Ovary (tissue), 9 donors: ENCODE measurements around the gene DTD1. TPM values are rescaled to one million over a fixed set of nuclear protein-coding genes. Genes with fewer than 3 reads are reported as not detected.

ENCODE experiments used
- DNase-seq, 5 donors: peaks; one replicate each; pipeline ENCODE4 v3.0.0-alpha.2; 2019 to 2020
- H3K27ac ChIP-seq, 2 donors: fragments of 200-600 bp; one replicate each; pipeline versions ENCODE4 v1.5.1 to v1.8.0; 2019 to 2022
- H3K27me3 ChIP-seq: fragments of 200-600 bp; one replicate; pipeline ENCODE4 v1.8.0; 2022
- H3K36me3 ChIP-seq: fragments of 200-600 bp; sonication (generic); one replicate; pipeline ENCODE4 v1.5.1; 2019
- H3K4me1 ChIP-seq: one replicate; pipeline ENCODE4 v1.8.1; 2013; ENCODE audit warnings: mild to moderate bottlenecking, moderate library complexity; ENCODE audit not compliant: insufficient read depth
- H3K4me3 ChIP-seq: fragments of 200-600 bp; sonication (generic); one replicate; pipeline ENCODE4 v1.5.1; 2017
- H3K9me3 ChIP-seq, 2 donors: fragments of 200-600 bp in 1 of 2; sonication (generic) in 1 of 2; one replicate each; pipeline versions ENCODE4 v1.5.1 to v1.8.1; 2013 to 2019; ENCODE audit warnings: mild to moderate bottlenecking in 1 of 2, moderate library complexity in 1 of 2
- EP300 ChIP-seq: sonication (generic); formaldehyde crosslinking; IDR thresholded peaks from one replicate; pipeline ENCODE4 v1.6.1; 2017; ENCODE audit warnings: antibody characterized with exemption
- POLR2A ChIP-seq: fragments of 450-650 bp; IDR thresholded peaks from one replicate; pipeline ENCODE4 v1.6.1; 2017; ENCODE audit warnings: antibody characterized with exemption, mild to moderate bottlenecking, moderate library complexity
- WGBS, 3 donors: extraction: QIAGEN DNeasy Blood & Tissue Kit in 1 of 3; methylation state at CpG; one replicate each; pipeline versions ENCODE4 v1.1.5 to v1.1.7; 2013 to 2017; 5-methylcytosine and 5-hydroxymethylcytosine counted together
- intact Hi-C, 4 donors: fragments of 100-400 bp; cut with DNase I; formaldehyde crosslinking; loops; one replicate each; pipeline versions ENCODE4 v1.11.0 to v1.15.1; 2022 to 2023
- polyA plus RNA-seq, 2 donors: library from polyadenylated mRNA; stranded (reverse); fragments of 200-250 nt in 1 of 2; fragments of 350-450 nt in 1 of 2; fragmentation: Illumina TruSeq in 1 of 2; extraction: RNeasy Lipid Tissue Mini Kit (QIAGEN cat#74804) in 1 of 2; gene quantifications; one replicate each; pipeline ENCODE4 v1.2.3, GENCODE V29; 2013 to 2014
- total RNA-seq, 7 donors: library from RNA; depleted of rRNA in 2 of 7; stranded (reverse); fragments of >200 nt in 2 of 7; fragmentation: NEBNext Ultra II Directional in 3 of 7; extraction: Animal tissue kit (Norgen Biotek cat#: 25700) in 3 of 7; gene quantifications; one replicate each; pipeline versions ENCODE4 v1.1.0 to v1.2.4, GENCODE V29; 2016 to 2023
- TF ChIP-seq, protein P1 (sequence below), 3 donors: fragments of 450-650 bp in 2 of 3; fragments of 200-600 bp in 1 of 3; IDR thresholded peaks; one replicate each; pipeline versions ENCODE4 v1.5.1 to v1.8.0; 2016 to 2022; ENCODE audit warnings: antibody characterized with exemption in 3 of 3, mild to moderate bottlenecking in 1 of 3
- donor health status: DM: no; HTN: no; CAD: no; lungs with moderate emphysema.
- donor health status: DM: no; HTN: no; CAD: no.
- donor health status: Bipolar disorder and iron deficiency.
- donor health status: DM: yes; HTN: yes; CAD: no.
- donor health status: DM: no; HTN: no; CAD: no.
- donor health status: DM: yes; HTN: yes; CAD: no.

DTD1 gene
- total and polyA plus RNA-seq, 9 donors, result 12.4 to 36.5 (median 22.7) TPM

GRCh38 chr20:18639501-18639979 lies 51.7 kb downstream of the DTD1 start:
- Histone ChIP-seq H3K27me3 (no peaks in the 10 kb centered on the region), H3K9me3 (no peaks in the 10 kb centered on the region), H3K27ac (no peak overlapping the region), H3K4me3 (no peak overlapping the region), H3K36me3 (no peaks in the 10 kb centered on the region), H3K4me1 (peaks cover 2% of the 10 kb centered on the region)
- no peak for DNase-seq
- 76 to 81% (median 80%) methylated on average over 9 of the region's 9 CpGs for WGBS, 3 donors
- intact Hi-C loops, result loop anchor here in 3 of 4 donors (10.0 kb wide), 4 partner anchors 345 to 1025 kb away; no protein-coding TSS in a partner anchor
- TF ChIP-seq EP300, result no peak
- TF ChIP-seq POLR2A, result no peak
- TF ChIP-seq, protein P1, sequence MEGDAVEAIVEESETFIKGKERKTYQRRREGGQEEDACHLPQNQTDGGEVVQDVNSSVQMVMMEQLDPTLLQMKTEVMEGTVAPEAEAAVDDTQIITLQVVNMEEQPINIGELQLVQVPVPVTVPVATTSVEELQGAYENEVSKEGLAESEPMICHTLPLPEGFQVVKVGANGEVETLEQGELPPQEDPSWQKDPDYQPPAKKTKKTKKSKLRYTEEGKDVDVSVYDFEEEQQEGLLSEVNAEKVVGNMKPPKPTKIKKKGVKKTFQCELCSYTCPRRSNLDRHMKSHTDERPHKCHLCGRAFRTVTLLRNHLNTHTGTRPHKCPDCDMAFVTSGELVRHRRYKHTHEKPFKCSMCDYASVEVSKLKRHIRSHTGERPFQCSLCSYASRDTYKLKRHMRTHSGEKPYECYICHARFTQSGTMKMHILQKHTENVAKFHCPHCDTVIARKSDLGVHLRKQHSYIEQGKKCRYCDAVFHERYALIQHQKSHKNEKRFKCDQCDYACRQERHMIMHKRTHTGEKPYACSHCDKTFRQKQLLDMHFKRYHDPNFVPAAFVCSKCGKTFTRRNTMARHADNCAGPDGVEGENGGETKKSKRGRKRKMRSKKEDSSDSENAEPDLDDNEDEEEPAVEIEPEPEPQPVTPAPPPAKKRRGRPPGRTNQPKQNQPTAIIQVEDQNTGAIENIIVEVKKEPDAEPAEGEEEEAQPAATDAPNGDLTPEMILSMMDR (IDR thresholded peaks at IDR 0.05), result no peak

GRCh38 chr20:18645196-18645745 lies 57.4 kb downstream of the DTD1 start:
- WGBS, 3 donors, result 53 to 71% (median 61%) methylated on average over 3 of the region's 3 CpGs
- Histone ChIP-seq H3K27me3 (no peaks in the 10 kb centered on the region), H3K27ac (no peak overlapping the region), H3K36me3 (no peaks in the 10 kb centered on the region), H3K4me3 (no peak overlapping the region), H3K9me3 (no peaks in the 10 kb centered on the region), H3K4me1 (no peaks in the 10 kb centered on the region)
- TF ChIP-seq POLR2A (no peak), EP300 (no peak)
- TF ChIP-seq, protein P1 (IDR thresholded peaks at IDR 0.05), result no peak
- no peak for DNase-seq
- intact Hi-C loops, result no loop called here

- Histone ChIP-seq H3K36me3 (no peaks in the 10 kb centered on the region), H3K4me1 (no peaks in the 10 kb centered on the region), H3K27me3 (no peaks in the 10 kb centered on the region), H3K27ac (no peak overlapping the region), H3K9me3 (no peaks in the 10 kb centered on the region), H3K4me3 (no peak overlapping the region)
- TF ChIP-seq POLR2A, result no peak
- TF ChIP-seq EP300, result no peak
- WGBS, 3 donors, result 75 to 97% (median 89%) methylated on average over 6 of the region's 6 CpGs
- intact Hi-C loops, result no loop called here
- DNase-seq, result no peak
Measured at GRCh38 chr20:18645851-18646250, 58.0 kb downstream of the DTD1 start.

DNA sequence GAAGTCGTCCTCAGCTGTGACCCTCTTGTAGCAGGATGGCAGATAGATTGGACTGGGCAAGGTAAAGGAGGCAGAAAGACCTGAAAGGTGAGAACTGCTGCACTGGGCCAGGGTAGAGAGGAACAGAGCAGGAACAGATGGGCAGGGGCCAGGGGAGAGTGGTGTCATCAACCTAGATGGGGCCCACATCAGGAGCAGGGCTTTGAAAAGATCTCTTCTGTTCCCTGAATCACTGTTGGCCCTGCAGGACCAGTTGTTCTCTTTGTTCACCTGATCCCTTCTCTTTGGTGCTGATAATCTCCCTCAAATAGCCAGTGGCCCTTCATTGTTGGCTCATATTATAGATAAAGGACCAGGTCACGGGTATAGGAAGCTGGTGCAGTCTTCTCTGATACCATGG lies 59.9 kb downstream of the DTD1 start:
- Histone ChIP-seq H3K4me3 (no peak overlapping the region), H3K9me3 (no peaks in the 10 kb centered on the region), H3K4me1 (peaks cover 1% of the 10 kb centered on the region), H3K27me3 (no peaks in the 10 kb centered on the region), H3K36me3 (no peaks in the 10 kb centered on the region), H3K27ac (no peak overlapping the region)
- 55 to 100% (median 86%) methylated on average over 1 to 2 of the region's 2 CpGs for WGBS, 3 donors
- intact Hi-C loops, result no loop called here
- no peak for DNase-seq
- TF ChIP-seq EP300, result no peak
- no peak for TF ChIP-seq POLR2A
- TF ChIP-seq, protein P1 (IDR thresholded peaks at IDR 0.05), result no peak

GRCh38 chr20:18650224-18650623 lies 62.4 kb downstream of the DTD1 start:
- Histone ChIP-seq H3K36me3 (no peaks in the 10 kb centered on the region), H3K4me3 (no peak overlapping the region), H3K27me3 (no peaks in the 10 kb centered on the region), H3K9me3 (no peaks in the 10 kb centered on the region), H3K27ac (no peak overlapping the region), H3K4me1 (peaks cover 5% of the 10 kb centered on the region)
- WGBS, 3 donors, result 83 to 85% (median 84%) methylated on average over 5 of the region's 5 CpGs
- no peak for TF ChIP-seq POLR2A
- no peak for TF ChIP-seq EP300
- TF ChIP-seq, protein P1 (IDR thresholded peaks at IDR 0.05), result no peak
- intact Hi-C loops, result no loop called here
- DNase-seq, result no peak
